Esophagus muscularis mucosa (tissue), 3 donors: ENCODE data around the gene SRPRB.

Experiments
- CTCF ChIP-seq, 3 experiments: fragments of 200-600 bp in 2 of 3; fragments of 450-650 bp in 1 of 3; sonication (generic) in 2 of 3; IDR thresholded peaks; one replicate each; pipeline ENCODE4 v1.5.1; 2017 to 2019; ENCODE audit warnings: antibody characterized with exemption in 3 of 3, mild to moderate bottlenecking in 2 of 3, moderate library complexity in 1 of 3
- EP300 ChIP-seq: sonication (generic); formaldehyde crosslinking; IDR thresholded peaks from one replicate; pipeline ENCODE4 v1.6.1; 2017; ENCODE audit warnings: antibody characterized with exemption

- TF ChIP-seq CTCF (IDR thresholded peaks at IDR 0.05) (no peak), EP300 (no peak)
Measured at GRCh38 chr3:133840767-133841166, 35.2 kb downstream of the SRPRB start.
